Hematopoietic multipotent progenitor cell treated with erythropoietin and hydrocortisone succinate and interleukin-3 and kit ligand, for 6 days (in vitro differentiated cells): Measurements from ENCODE around the gene C3orf52.

Experiments used
- DNase-seq: peaks from one replicate; pipeline ENCODE4 v3.0.0-alpha.2; 2015

Gene C3orf52

GRCh38 chr3:112119962-112120836 lies 34.0 kb downstream of the C3orf52 start:
- peak; percentile 37 for DNase-seq

- DNase-seq, result no peak
Measured at GRCh38 chr3:112121577-112122547, 35.7 kb downstream of the C3orf52 start.

GRCh38 chr3:112122870-112123269 lies 36.7 kb downstream of the C3orf52 start:
- DNase-seq, result no peak

GRCh38 chr3:112123548-112123947 lies 37.4 kb downstream of the C3orf52 start:
- no peak for DNase-seq

GRCh38 chr3:112124907-112125607 lies 38.9 kb downstream of the C3orf52 start:
- no peak for DNase-seq

GRCh38 chr3:112126511-112126911 lies 40.3 kb downstream of the C3orf52 start:
- DNase-seq, result peak; percentile 51

- DNase-seq, result no peak
Measured at GRCh38 chr3:112127522-112128494, 41.6 kb downstream of the C3orf52 start.

- DNase-seq, result peak; percentile 55
Measured at GRCh38 chr3:112128843-112129727, 42.9 kb downstream of the C3orf52 start.

GRCh38 chr3:112129925-112130637 lies 43.9 kb downstream of the C3orf52 start:
- no peak for DNase-seq

- DNase-seq, result no peak
Measured at GRCh38 chr3:112130638-112130993, 44.4 kb downstream of the C3orf52 start.

- no peak for DNase-seq
Measured at GRCh38 chr3:112131111-112131510, 44.9 kb downstream of the C3orf52 start.

GRCh38 chr3:112132088-112132487 lies 45.9 kb downstream of the C3orf52 start:
- no peak for DNase-seq

- no peak for DNase-seq
Measured at GRCh38 chr3:112132554-112132953, 46.4 kb downstream of the C3orf52 start.

GRCh38 chr3:112132975-112133448 lies 46.8 kb downstream of the C3orf52 start, which contains the start of gene GCSAM:
GCSAM (minus strand) TSS chr3:112133248; CDS start chr3:112133120, 128 bp downstream.
- peak; percentile 74 for DNase-seq

GRCh38 chr3:112133626-112134334 lies 47.6 kb downstream of the C3orf52 start:
- DNase-seq, result peak; percentile 87

GRCh38 chr3:112134335-112135124 lies 48.3 kb downstream of the C3orf52 start:
- DNase-seq, result peak; percentile 89

- DNase-seq, result no peak
Measured at GRCh38 chr3:112136046-112136445, 49.9 kb downstream of the C3orf52 start.
